RWPE2 (cell line): ENCODE measurements around the gene HOXD3.

Source experiments
- ATAC-seq: fragments of 200-7000 bp; cut with Tn5 transposase; 3 replicates; pipeline ENCODE4 v1.9.1; 2021; ENCODE audit warnings: low read depth
- DNase-seq: peaks from one replicate; pipeline ENCODE4 v3.0.0-alpha.2; 2020; ENCODE audit warnings: low spot score
- H3K27ac ChIP-seq: fragments of 450-650 bp; 2 replicates; pipeline ENCODE4 v1.5.1; 2017; ENCODE audit warnings: mild to moderate bottlenecking; ENCODE audit not compliant: poor library complexity, severe bottlenecking
- H3K27me3 ChIP-seq: fragments of 250-450 bp; sonication (Bioruptor Pico); 2 replicates; pipeline ENCODE4 v1.5.1; 2021; ENCODE audit warnings: mild to moderate bottlenecking, moderate library complexity; ENCODE audit not compliant: insufficient read depth, poor library complexity, severe bottlenecking
- H3K36me3 ChIP-seq: fragments of 250-450 bp; sonication (Bioruptor Pico); 2 replicates; pipeline ENCODE4 v1.5.1; 2020; ENCODE audit warnings: low read depth, mild to moderate bottlenecking, moderate library complexity
- H3K4me1 ChIP-seq: fragments of 250-450 bp; sonication (Bioruptor Pico); 2 replicates; pipeline ENCODE4 v1.5.1; 2021; ENCODE audit warnings: mild to moderate bottlenecking, moderate library complexity; ENCODE audit not compliant: insufficient read depth, poor library complexity, severe bottlenecking
- H3K4me3 ChIP-seq: fragments of 250-450 bp; sonication (Bioruptor Pico); 2 replicates; pipeline ENCODE4 v1.5.1; 2021; ENCODE audit warnings: mild to moderate bottlenecking, moderate library complexity; ENCODE audit not compliant: severe bottlenecking
- H3K9me3 ChIP-seq: fragments of 250-450 bp; sonication (Bioruptor Pico); 2 replicates; pipeline ENCODE4 v1.5.1; 2021; ENCODE audit warnings: mild to moderate bottlenecking, moderate library complexity; ENCODE audit not compliant: severe bottlenecking
- CTCF ChIP-seq: fragments of 450-650 bp; IDR thresholded peaks from one replicate; pipeline ENCODE4 v1.5.1; 2017; ENCODE audit warnings: mild to moderate bottlenecking, moderate library complexity; ENCODE audit not compliant: poor library complexity, severe bottlenecking

Gene HOXD3

GRCh38 chr2:176138526-176138922 lies 18.6 kb upstream of the HOXD3 start:
- Histone ChIP-seq H3K4me1 (peaks cover 10% of the 10 kb centered on the region), H3K4me3 (no peak overlapping the region), H3K36me3 (no peaks in the 10 kb centered on the region), H3K9me3 (no peaks in the 10 kb centered on the region), H3K27me3 (no peaks in the 10 kb centered on the region), H3K27ac (no peak overlapping the region)
- no peak for TF ChIP-seq CTCF
- DNase-seq (no peak), ATAC-seq (no peak)

- no peaks in the 10 kb centered on the region for H3K9me3 ChIP-seq
- H3K4me3 ChIP-seq = no peak overlapping the region
- peaks cover 10% of the 10 kb centered on the region for H3K4me1 ChIP-seq
- DNase-seq (no peak), ATAC-seq (no peak)
- TF ChIP-seq CTCF = no peak
- H3K27me3 ChIP-seq = no peaks in the 10 kb centered on the region
- no peak overlapping the region for H3K27ac ChIP-seq
- no peaks in the 10 kb centered on the region for H3K36me3 ChIP-seq
These were observed 18.0 kb upstream of the HOXD3 start for GRCh38 chr2:176138923-176139660.

- no peak overlapping the region for H3K27ac ChIP-seq
- ATAC-seq = no peak
- TF ChIP-seq CTCF = no peak
These were observed 17.2 kb upstream of the HOXD3 start for GRCh38 chr2:176139661-176140512.

GRCh38 chr2:176140513-176141317 lies 16.4 kb upstream of the HOXD3 start:
- TF ChIP-seq CTCF = peak; percentile 97
- no peaks in the 10 kb centered on the region for H3K27me3 ChIP-seq

More at GRCh38 chr2:176139661-176140512, 17.2 kb upstream of the HOXD3 start:
- no peaks in the 10 kb centered on the region for H3K27me3 ChIP-seq
- peak overlapping the region; percentile 42 for H3K4me3 ChIP-seq
- peaks cover 10% of the 10 kb centered on the region for H3K4me1 ChIP-seq
- DNase-seq = no peak
- no peaks in the 10 kb centered on the region for H3K9me3 ChIP-seq
- H3K36me3 ChIP-seq = no peaks in the 10 kb centered on the region

More at GRCh38 chr2:176140513-176141317, 16.4 kb upstream of the HOXD3 start:
- Histone ChIP-seq H3K4me1 (peaks cover 3% of the 10 kb centered on the region), H3K27ac (no peak overlapping the region), H3K4me3 (peak overlapping the region; percentile 42), H3K9me3 (no peaks in the 10 kb centered on the region), H3K36me3 (no peaks in the 10 kb centered on the region)
- ATAC-seq (peak; percentile 80), DNase-seq (peak; percentile 67)
